ENCODE data around the gene WDFY3. TPM values are rescaled to one million over a fixed set of nuclear protein-coding genes. Genes with fewer than 3 reads are reported as not detected.

The WDFY3 gene
- total and polyA plus RNA-seq, 2 of the 4 experiments (the other 2 are of a cell fraction), result 12.5 to 58.1 TPM

DNA sequence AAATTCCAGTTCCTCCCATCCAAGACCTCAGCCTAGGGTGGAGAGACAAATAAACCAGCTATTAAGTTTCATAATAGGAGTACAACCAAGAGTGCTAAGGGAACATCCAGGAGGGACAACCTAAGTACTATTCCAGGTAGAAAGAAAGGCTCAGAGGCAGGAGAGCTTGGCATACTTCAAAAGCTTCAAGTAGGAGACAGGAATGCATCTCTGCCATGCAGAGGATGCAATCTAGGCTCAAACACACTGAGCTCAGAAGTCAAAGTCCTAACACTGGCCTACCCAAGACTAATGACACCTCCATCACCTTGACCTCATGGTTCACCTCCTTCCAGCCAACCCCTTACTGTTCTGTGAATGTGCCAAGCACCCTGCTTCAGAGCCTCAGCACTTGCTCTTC lies 8.1 kb downstream of the WDFY3 start:
- dilution Hi-C loops (cut with HindIII; ENCODE audit: low sequenced_read_pairs, unreplicated experiment), result no loop called here
- ATAC-seq (ENCODE audit: low read depth), result peak; percentile 27; the same call in 1 of the 2 replicates

More for the DNA sequence above, 8.1 kb downstream of the WDFY3 start:
- TF ChIP-seq CHD1 (IDR thresholded peaks at IDR 0.05; ENCODE audit: low read depth, low read length) (no peak), BHLHE40 (IDR thresholded peaks at IDR 0.05; ENCODE audit: low read depth, low read length) (no peak), POLR2A (IDR thresholded peaks at IDR 0.05; ENCODE audit: low read depth, low read length) (no peak), MAFK (IDR thresholded peaks at IDR 0.05; ENCODE audit: low read depth, low read length) (no peak), FOS (IDR thresholded peaks at IDR 0.05; ENCODE audit: low read depth, low read length) (no peak), CEBPB (IDR thresholded peaks at IDR 0.05; ENCODE audit: low read depth, low read length) (no peak), NFE2L2 (IDR thresholded peaks at IDR 0.05; ENCODE audit: low read depth, low read length) (no peak), SMC3 (IDR thresholded peaks at IDR 0.05; ENCODE audit: low read depth, low read length) (no peak), MXI1 (IDR thresholded peaks at IDR 0.05; ENCODE audit: borderline replicate concordance, low read depth, low read length) (no peak), RCOR1 (IDR thresholded peaks at IDR 0.05; ENCODE audit: insufficient replicate concordance, low read length) (no peak)
- ChIA-PET CTCF (interaction anchor here (0.6 kb wide), 1 partner anchor 242 kb away, joined by 3 read pairs; no protein-coding TSS in a partner anchor), POLR2A (ENCODE audit: unreplicated experiment) (no interaction called here)
- Histone ChIP-seq H3K9ac (ENCODE audit: low read depth, low read length) (no peak overlapping the region), H3K18ac (ENCODE audit: low read depth, low read length) (no peak overlapping the region), H2BK20ac (ENCODE audit: low read depth, low read length) (no peak overlapping the region), H3K56ac (ENCODE audit: extremely low read depth, insufficient read depth, low read length) (no peak overlapping the region), H3K9me1 (ENCODE audit: insufficient read depth, low read length) (peaks cover 13% of the 10 kb centered on the region), H2BK5ac (ENCODE audit: low read depth, low read length, poor library complexity, severe bottlenecking) (no peak overlapping the region), H3K23ac (ENCODE audit: low read depth, low read length) (peak overlapping the region; percentile 96), H3K4ac (ENCODE audit: low read depth, low read length) (no peak overlapping the region), H3K9me3 (ENCODE audit: control insufficient read depth, insufficient read depth, low read length) (no peaks in the 10 kb centered on the region), H3K36me3 (ENCODE audit: control insufficient read depth, insufficient read depth, low read length) (no peaks in the 10 kb centered on the region), H3K4me1 (ENCODE audit: control insufficient read depth, insufficient read depth, low read length) (peaks cover 4% of the 10 kb centered on the region; the same call in 1 of the 2 replicates), H2BK120ac (ENCODE audit: low read depth, low read length) (no peak overlapping the region), H2AK5ac (ENCODE audit: low read depth, low read length) (peak overlapping the region; percentile 37; the same call in 1 of the 2 replicates), H4K8ac (ENCODE audit: low read depth in 2 of 2, low read length in 2 of 2) (no peak overlapping the region), H3K14ac (replicated peaks; ENCODE audit: low read depth, low read length) (no peak overlapping the region), H3K4me3 (ENCODE audit: insufficient read depth, low read depth, low read length) (no peak overlapping the region), H2BK15ac (ENCODE audit: low read depth, low read length) (no peak overlapping the region), H2AFZ (replicated peaks; ENCODE audit: low read length, poor library complexity) (no peak overlapping the region), H3K27me3 (ENCODE audit: control insufficient read depth, insufficient read depth, low read length) (no peaks in the 10 kb centered on the region), H4K5ac (ENCODE audit: low read depth, low read length) (no peak overlapping the region), H4K20me1 (ENCODE audit: insufficient read depth, low read length) (peaks cover 40% of the 10 kb centered on the region), H3K4me2 (ENCODE audit: low read depth, low read length) (no peak overlapping the region), H4K91ac (ENCODE audit: insufficient read depth, low read depth, low read length) (no peak overlapping the region), H3K79me1 (ENCODE audit: low read depth in 1 of 2, low read length in 2 of 2) (peaks cover 15 to 50% of the 10 kb centered on the region in 2 experiments), H2AK9ac (replicated peaks; ENCODE audit: low read depth, low read length, poor library complexity) (no peak overlapping the region), H3K27ac (ENCODE audit: insufficient read depth, low read length) (no peak overlapping the region)
- DNase-seq, result no peak
- in situ Hi-C loops (cut with MboI; ENCODE audit: low sequenced_read_pairs) (no loop called here), intact Hi-C loops (cut with micrococcal nuclease) (no loop called here)
- no TSS peak for BruUV-seq (replicated peaks)
